Calu3 (cell line): ENCODE results near the gene SLC2A10. TPM values are rescaled to one million over a fixed set of nuclear protein-coding genes. Genes with fewer than 3 reads are reported as not detected.

Experiments
- BruUV-seq: library from RNA; stranded (reverse); fragments of 400-500 nt; replicated peaks from 2 replicates; lab custom pipeline; 2021; lab: Mats Ljungman, UMichigan
- CTCF ChIA-PET: fragments of 300-600 bp; sonication (Branson Sonifier 250); formaldehyde crosslinking; loops from one replicate; lab custom pipeline; 2022; ENCODE audit warnings: antibody characterized with exemption; lab: Charles Lee
- DNase-seq: peaks from one replicate; pipeline ENCODE4 v3.0.0; 2022
- H3K27ac Mint-ChIP-seq: one replicate; pipeline ENCODE4 v1.8.0; 2022; ENCODE audit warnings: mixed read lengths; ENCODE audit not compliant: unreplicated experiment
- H3K27me3 Mint-ChIP-seq: one replicate; pipeline ENCODE4 v1.8.0; 2022; ENCODE audit warnings: mixed read lengths; ENCODE audit not compliant: unreplicated experiment
- H3K36me3 Mint-ChIP-seq: one replicate; pipeline ENCODE4 v1.8.0; 2022; ENCODE audit warnings: mild to moderate bottlenecking, moderate library complexity, mixed read lengths; ENCODE audit not compliant: insufficient read depth, unreplicated experiment
- H3K4me1 Mint-ChIP-seq: one replicate; pipeline ENCODE4 v1.8.0; 2022; ENCODE audit warnings: mild to moderate bottlenecking, low read depth, mixed read lengths; ENCODE audit not compliant: unreplicated experiment
- H3K4me3 Mint-ChIP-seq: one replicate; pipeline ENCODE4 v1.8.0; 2022; ENCODE audit warnings: mild to moderate bottlenecking, low read depth, moderate library complexity, mixed read lengths; ENCODE audit not compliant: unreplicated experiment
- H3K9me3 Mint-ChIP-seq: one replicate; pipeline ENCODE4 v1.8.0; 2022; ENCODE audit warnings: low read depth, mixed read lengths; ENCODE audit not compliant: unreplicated experiment
- intact Hi-C: fragments of 100-400 bp; cut with micrococcal nuclease; formaldehyde crosslinking; loops from one replicate; pipeline ENCODE4 v1.10.0; 2022; ENCODE audit not compliant: unreplicated experiment
- total RNA-seq: library from RNA; stranded (reverse); gene quantifications from 2 replicates; pipeline ENCODE4 v1.2.3, GENCODE V29; 2022
- TF ChIP-seq, protein P1 (sequence below): fragments of 200-600 bp; IDR thresholded peaks from one replicate; pipeline ENCODE4 v1.8.0; 2022; ENCODE audit warnings: antibody characterized with exemption; ENCODE audit not compliant: unreplicated experiment

SLC2A10 gene
- total RNA-seq, 1 experiment from 2014 or later: 24.9 TPM

DNA sequence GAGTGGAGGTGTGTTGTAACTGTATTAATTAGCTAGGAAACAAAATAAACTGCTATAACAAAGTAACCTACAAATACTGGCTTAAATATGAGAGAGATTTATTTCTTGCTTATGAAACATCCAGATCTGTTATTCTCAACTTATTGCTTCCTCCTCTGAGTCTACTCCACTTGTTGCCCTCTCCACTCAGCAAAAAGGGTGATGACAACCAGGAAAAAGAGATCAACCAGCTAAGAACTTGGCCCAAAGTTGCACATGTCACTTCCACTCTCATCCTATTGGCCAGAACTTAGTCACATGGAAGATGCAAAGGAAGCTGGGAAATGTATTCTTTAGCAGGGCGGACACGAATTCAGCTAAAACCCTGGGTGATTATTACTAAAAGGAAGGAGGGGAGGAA is 15.0 kb upstream of the SLC2A10 start:
- Mint-ChIP-seq H3K4me3 (no peak overlapping the region), H3K27ac (no peak overlapping the region), H3K4me1 (no peaks in the 10 kb centered on the region), H3K27me3 (no peaks in the 10 kb centered on the region), H3K36me3 (peaks cover 5% of the 10 kb centered on the region), H3K9me3 (peaks cover 7% of the 10 kb centered on the region)
- TF ChIP-seq, protein P1, sequence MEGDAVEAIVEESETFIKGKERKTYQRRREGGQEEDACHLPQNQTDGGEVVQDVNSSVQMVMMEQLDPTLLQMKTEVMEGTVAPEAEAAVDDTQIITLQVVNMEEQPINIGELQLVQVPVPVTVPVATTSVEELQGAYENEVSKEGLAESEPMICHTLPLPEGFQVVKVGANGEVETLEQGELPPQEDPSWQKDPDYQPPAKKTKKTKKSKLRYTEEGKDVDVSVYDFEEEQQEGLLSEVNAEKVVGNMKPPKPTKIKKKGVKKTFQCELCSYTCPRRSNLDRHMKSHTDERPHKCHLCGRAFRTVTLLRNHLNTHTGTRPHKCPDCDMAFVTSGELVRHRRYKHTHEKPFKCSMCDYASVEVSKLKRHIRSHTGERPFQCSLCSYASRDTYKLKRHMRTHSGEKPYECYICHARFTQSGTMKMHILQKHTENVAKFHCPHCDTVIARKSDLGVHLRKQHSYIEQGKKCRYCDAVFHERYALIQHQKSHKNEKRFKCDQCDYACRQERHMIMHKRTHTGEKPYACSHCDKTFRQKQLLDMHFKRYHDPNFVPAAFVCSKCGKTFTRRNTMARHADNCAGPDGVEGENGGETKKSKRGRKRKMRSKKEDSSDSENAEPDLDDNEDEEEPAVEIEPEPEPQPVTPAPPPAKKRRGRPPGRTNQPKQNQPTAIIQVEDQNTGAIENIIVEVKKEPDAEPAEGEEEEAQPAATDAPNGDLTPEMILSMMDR: no peak
- CTCF ChIA-PET: interaction anchor here (1.1 to 1.3 kb wide), 2 partner anchors 9 to 58 kb away, joined by 3 to 5 read pairs; no protein-coding TSS in a partner anchor
- BruUV-seq: no TSS peak
- intact Hi-C loops: no loop called here
- peak; percentile 46 for DNase-seq

DNA sequence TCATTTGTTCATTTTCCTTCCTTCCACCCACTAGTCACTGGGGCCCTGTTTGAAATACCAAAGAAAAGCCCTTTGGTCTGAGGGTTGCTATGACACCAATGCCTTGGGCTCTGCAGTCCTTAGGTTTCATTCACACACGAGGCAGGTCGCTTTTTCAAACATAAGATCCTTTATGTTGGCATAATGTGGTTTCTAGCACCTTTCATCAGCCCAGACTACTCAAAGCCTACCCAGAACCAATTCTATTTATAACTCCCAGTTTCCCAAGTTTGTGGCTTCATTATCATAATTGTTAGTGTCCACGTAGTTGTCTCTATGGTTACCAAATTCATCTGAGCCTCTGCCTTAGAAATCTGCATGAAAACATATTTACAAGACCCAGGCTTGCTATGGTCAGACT is 13.6 kb upstream of the SLC2A10 start:
- Mint-ChIP-seq H3K4me1 (peaks cover 11% of the 10 kb centered on the region), H3K4me3 (no peak overlapping the region), H3K9me3 (peaks cover 5% of the 10 kb centered on the region), H3K27ac (no peak overlapping the region), H3K36me3 (no peaks in the 10 kb centered on the region), H3K27me3 (peaks cover 5% of the 10 kb centered on the region)
- CTCF ChIA-PET: no interaction called here
- TF ChIP-seq, protein P1: no peak
- intact Hi-C loops: no loop called here
- BruUV-seq: no TSS peak
- DNase-seq: no peak

DNA sequence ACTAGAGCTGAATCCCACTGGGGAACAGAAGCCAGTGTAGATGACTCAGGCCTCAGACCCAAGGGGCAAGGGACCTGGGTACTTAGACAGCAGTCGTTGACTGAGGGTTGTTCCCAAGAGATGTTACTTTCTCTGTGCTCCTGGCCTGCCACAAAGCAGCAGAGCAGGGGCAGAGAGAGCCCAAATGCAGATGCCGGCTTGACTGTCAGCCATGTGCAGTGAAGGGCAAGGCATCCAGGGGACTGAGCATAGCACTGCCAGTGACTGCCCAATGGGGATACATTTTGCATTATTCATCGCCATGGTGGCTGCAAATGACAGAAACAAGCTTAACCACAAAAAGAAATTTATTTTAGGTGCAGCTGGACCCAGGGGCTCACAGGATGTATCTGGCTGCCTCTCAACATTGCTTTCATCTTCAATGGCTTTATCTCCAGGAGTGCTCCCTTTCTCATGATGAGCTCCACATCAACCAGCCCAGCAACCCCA is 12.6 kb upstream of the SLC2A10 start:
- no peak for DNase-seq
- intact Hi-C loops: no loop called here
- H3K4me1 Mint-ChIP-seq: peaks cover 12% of the 10 kb centered on the region
- no peak overlapping the region for H3K4me3 Mint-ChIP-seq
- no peak overlapping the region for H3K27ac Mint-ChIP-seq
- H3K36me3 Mint-ChIP-seq: no peaks in the 10 kb centered on the region
- BruUV-seq: no TSS peak
- peaks cover 1% of the 10 kb centered on the region for H3K9me3 Mint-ChIP-seq
- peaks cover 8% of the 10 kb centered on the region for H3K27me3 Mint-ChIP-seq
- TF ChIP-seq, protein P1: no peak
- CTCF ChIA-PET: interaction anchor here (0.5 to 0.9 kb wide), 2 partner anchors 43 to 323 kb away, joined by 4 to 7 read pairs; no protein-coding TSS in a partner anchor

DNA sequence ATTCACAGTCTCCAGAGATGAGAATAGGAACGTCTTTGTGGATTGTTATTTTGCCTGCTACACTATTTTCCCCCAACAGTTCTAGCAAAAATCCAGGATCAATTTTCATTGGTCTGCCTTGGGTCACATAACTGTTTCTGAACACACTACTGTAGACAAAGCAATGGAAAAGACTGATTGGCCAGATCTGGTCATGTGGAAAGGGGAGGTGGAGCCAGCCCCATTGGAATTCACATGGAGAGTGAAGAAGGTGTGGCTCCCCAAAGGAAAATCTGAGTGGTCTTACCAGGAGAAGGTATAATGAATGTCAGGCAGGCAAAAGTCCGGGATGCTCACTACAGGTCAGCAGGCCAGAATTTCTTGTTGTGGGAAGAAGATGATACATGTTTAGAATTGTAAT is 10.7 kb upstream of the SLC2A10 start:
- no TSS peak for BruUV-seq
- intact Hi-C loops: no loop called here
- no peak for DNase-seq
- Mint-ChIP-seq H3K4me3 (no peak overlapping the region), H3K4me1 (peaks cover 12% of the 10 kb centered on the region), H3K36me3 (no peaks in the 10 kb centered on the region), H3K27me3 (peaks cover 8% of the 10 kb centered on the region), H3K27ac (no peak overlapping the region), H3K9me3 (no peaks in the 10 kb centered on the region)
- TF ChIP-seq, protein P1: no peak
- CTCF ChIA-PET: no interaction called here
